ENCODE results near the gene PAXX.

PAXX gene

GRCh38 chr9:136953771-136954269, 38.4 kb upstream of the PAXX start:
- DNase-seq, result no peak

GRCh38 chr9:136954270-136955083, 37.7 kb upstream of the PAXX start:
- DNase-seq, result no peak

DNA sequence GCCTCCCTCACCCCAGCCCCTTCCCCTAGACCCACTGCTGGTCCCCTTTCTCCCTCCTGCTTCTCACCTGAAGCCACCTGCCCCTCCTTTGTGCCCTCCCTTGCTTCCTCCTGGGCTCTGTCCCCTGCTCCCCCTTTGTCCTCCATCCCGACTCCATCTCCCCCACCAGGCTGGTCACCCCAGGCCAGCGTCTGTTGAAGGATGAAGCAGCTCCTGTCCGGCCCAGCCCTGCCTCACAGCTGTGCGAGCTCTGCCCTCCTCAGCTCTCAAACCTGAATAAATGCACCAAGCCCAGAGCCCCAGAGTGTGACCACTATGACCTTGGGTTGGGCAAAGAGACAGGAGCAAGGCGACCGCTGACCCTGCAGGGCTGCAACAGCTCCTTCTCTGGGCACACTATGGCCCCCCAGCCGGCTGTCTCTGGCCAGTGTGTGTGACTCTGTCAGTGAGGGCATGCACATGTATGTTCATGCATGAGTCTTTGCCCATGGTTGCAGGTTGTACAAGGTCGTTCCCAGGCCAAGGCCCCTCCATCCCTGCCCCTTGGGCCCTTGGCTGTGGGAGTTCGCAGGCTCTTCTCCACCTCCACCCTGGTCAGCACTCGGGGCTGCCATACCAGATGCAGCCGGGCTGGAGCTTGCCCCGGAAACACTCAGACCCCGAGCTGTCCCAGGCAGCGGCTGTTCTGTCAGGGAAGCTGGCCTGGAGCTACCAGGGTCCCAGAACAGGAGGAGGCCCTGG, 36.9 kb upstream of the PAXX start:
- DNase-seq, result no peak

DNA sequence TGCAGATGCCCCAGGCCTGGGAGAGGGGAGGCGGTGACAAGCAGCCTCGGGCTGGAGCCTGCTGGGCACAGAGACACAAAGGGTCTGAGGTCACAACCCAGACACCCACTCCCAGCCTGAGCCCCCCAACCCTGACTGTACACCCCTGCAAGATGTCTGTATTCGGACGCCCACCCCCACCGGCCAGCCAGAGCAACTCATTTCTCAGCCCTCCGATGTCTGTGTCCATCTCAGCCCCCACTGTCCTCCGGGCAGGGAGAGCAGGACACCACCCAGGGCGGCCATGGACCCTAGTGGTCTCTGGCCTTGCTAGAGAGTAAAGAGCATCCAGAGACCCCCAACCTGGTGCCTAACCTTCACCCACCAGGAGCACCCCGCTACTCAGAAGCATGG, 36.3 kb upstream of the PAXX start:
- DNase-seq, result no peak

DNA sequence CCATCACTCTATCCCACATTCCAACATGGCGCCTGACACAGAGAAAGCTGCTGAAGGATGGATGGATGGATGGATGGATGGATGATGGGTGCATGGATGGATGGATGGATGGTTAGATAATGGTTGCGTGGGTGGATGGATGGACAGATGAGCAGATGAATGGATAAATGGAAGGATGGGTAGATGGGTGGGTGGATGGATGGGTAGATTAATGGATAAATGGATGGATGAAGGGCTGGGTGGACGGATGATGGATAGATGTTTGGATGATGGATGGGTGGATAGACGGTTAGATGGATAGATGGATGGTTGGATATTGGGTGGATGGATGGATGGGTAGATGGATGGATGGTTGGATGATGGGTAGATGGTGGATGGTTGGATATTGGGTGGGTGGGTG, 35.6 kb upstream of the PAXX start:
- DNase-seq, result no peak

DNA sequence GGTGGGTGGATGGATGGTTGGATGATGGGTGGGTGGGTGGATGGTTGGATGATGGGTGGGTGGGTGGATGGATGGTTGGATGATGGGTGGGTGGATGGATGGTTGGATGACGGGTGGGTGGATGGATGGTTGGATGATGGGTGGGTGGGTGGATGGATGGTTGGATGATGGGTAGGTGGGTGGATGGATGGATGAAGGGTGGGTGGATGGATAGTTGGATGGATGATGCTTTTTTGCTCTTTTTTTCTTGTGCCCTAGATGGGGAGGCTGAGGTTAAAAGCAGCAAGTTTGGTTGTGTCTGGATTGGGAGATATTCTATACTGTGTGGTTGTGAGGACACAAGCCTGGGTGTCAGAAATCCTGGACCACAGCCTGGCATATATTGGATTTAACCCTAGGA, 34.8 kb upstream of the PAXX start:
- DNase-seq, result no peak

- no peak for DNase-seq
Observed at GRCh38 chr9:136957901-136958300, 34.3 kb upstream of the PAXX start.

DNA sequence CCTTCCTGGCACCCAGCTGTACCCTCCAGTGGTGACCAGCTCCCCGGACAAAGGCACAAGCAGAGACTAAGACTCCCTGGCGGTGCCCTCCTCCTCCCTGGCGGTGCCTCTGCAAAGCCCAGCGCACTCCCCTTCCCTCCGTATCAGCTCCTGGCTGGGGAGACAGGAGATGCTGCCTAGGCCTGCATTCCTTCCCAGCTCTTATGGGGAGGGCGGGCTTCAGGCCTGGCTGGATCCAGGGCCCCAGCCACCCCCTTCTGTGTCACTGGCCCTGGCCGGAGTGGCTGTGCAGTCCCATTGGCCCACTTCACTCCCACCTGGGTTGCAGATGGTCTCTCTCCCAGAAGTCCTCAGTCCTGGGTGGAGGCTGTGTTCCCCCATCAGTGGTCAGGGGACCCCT, 33.7 kb upstream of the PAXX start:
- DNase-seq, result no peak

DNA sequence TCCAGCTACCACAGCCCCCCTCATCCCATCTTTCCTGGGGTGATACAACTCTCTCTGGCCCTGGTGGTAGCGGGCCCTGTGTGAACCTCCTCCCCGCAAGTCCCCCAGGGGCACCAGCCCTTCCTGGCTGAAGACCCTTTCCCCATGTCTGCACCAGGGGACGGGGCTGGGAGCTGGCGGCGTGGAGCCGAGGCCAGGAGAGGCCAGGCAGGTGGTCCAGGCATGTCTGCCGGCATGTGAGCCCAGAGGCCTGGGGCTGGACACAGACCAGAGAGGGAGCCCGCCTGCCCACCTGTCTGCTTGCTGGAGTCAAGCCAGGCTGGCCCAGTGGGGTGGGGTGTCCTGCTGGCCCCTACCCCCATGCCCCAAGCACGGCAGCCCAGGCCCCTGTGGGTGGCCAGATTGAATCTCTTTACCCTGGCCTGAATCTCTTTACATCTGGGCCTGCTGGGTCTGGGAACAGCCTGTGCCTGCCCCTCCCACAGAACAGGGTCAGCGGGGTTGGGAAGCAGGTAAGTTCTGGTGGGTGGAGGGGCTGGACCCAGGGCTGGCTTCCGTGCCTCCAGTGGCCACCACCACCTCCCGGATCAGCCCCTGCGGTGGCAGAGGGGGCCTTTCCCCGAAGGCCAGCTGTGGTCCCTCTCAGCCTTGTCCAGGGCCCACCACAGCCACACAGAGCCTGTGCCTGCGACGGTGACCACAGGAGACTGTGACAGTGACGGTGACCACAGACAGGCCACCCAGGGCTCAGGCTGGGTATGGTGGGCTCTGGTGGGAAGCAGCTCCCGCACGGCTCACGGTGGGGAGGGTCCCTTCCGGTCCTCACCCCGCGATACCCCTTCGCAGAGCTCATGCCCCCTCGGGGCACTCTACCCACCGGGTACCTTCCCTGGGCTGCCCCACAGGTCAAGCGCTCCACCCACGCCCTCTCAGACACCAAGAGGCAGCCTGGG, 33.0 kb upstream of the PAXX start:
- DNase-seq, result no peak

DNA sequence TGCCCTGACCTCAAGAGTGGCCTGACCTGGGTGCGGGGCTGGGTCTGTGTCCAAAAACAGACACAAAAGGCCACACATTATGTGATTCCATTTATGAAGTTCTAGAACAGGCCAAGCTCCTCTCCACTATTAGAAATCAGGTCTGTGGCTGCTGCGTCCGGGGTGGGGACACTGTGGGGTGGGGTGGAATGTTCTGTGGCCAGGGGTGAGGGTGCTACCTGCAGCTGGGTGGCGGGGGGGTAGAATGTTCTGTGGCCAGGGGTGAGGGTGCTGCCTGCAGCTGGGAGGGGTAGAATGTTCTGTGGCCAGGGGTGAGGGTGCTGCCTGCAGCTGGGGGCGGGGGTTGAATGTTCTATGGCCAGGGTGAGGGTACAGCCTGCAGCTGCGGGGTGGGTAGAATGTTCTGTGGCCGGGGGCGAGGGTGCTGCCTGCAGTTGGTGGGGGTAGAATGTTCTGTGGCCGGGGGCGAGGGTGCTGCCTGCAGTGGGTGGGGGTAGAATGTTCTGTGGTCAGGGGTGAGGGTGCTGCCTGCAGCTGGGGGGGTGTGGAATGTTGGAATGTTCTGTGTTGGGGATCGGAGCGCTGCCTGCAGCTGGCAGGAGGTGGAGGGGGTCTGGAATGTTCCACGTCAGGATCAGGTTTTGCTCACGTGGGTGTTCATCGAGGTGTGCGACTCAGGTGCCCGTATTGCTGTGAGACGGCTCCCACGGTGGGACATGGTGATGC, 31.8 kb upstream of the PAXX start:
- no peak for DNase-seq

- no peak for DNase-seq
Observed at GRCh38 chr9:136960938-136961275, 31.3 kb upstream of the PAXX start.

- DNase-seq, result no peak
Observed at GRCh38 chr9:136961279-136962065, 30.8 kb upstream of the PAXX start.

DNA sequence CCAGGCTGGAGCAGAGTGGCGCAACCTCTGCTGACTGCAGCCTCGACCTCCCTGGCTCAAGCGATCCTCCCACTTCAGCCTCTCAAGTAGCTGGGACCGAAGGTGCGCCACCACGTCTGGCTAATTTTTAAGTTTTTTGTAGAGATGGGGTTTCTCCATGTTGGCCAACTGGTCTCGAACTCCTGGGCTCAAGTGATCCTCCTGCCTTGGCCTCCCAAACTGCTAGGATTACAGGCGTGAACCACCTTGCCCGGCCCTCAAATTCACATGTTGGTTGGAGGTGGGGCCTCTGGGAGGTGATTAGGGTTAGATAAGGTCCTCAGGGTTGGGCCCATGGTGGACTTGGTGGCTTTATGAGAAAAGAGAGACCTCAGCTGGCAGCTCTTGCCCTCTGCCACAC, 30.1 kb upstream of the PAXX start:
- DNase-seq, result no peak

- DNase-seq, result no peak
Observed at GRCh38 chr9:136962701-136963248, 29.4 kb upstream of the PAXX start.

GRCh38 chr9:136963341-136963740, 28.9 kb upstream of the PAXX start:
- DNase-seq, result no peak

DNA sequence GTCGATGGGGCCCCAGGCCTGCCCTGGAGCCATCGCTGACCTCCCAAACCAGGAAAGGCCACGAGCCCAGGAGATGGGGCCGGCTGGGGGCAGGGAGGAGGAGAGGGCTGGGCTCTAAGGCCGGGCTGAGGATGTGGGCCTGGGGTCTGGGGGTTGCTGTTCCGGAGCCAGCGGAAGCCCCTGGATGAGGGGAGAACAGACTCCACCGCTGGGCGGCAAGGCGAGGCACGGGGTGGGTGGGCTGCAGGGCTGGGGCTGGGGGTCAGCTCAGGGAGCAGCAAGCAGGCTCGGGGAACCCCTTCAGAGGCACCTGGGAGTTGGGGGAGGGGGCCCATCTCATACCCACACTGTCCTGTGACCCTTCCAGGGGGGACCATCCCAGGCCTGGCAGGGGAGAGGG, 28.5 kb upstream of the PAXX start:
- no peak for DNase-seq

GRCh38 chr9:136964171-136964689, 28.0 kb upstream of the PAXX start:
- DNase-seq, result no peak

DNA sequence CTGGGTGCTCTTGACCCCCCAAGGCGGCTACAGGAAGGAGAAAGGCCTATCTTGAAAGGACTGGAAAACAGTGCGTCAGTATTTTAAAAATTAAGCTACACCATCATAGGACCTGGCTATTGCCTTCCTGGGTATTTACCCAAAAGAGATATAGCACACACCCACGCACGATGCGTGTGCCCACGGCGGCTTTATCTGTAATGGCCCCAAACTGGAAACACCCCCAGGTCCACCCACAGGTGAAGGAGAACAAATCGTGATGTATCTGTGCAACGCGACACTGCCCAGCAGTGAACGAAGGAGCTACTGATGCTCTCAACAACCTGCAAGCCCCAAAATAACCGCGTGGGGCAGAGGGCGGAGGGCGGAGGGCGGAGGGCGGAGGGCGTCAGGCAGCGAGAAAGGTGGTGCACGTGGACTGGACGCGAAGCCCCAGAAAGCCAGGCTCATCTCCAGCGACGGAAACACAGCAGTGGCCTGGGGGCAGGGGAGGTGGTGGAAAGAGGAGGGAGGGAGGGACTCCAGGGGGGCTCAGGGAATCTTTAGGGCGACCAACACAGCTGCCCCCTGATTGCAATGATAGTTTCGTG, 27.3 kb upstream of the PAXX start:
- no peak for DNase-seq

DNA sequence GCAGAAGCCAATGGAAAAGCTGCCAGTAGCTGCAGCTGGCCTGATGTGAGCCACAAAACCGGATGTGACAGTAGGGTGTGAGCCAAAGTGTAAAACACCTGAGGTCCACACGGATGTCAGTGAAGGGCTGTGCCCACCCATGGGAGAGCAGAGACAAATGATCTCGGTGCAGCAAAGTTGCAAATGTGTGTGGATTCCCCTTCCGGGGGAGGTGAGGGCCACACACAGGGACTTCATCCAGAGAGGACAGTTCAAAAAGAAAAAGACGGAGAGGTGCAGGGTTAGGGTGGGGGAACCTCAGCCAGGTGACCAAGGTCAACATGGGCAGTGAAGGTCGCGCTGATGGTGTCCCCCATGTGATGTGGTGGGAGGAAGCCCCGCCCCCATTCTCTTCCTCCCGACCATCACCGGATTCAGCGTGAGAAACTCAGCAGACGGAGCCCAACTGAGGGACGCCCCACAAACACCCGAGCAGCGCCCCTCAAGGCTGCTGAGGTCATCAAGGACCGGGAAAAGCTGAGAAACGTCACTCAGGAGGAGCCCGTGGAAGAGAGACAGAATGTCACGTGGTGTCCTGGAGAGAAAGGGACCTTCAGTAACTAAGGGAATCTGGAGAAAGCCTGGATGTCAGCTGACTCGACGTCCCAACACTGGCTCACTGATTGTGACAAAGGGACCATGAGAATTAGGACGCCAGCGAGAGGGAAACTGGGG, 26.3 kb upstream of the PAXX start:
- DNase-seq, result no peak
